C4-2B (cell line): ENCODE measurements around the gene ARHGAP15.

Experiments used
- H3K27ac ChIP-seq: fragments of 450-650 bp; 2 replicates; pipeline ENCODE4 v1.5.1; 2017
- CTCF ChIP-seq: fragments of 450-650 bp; conservative IDR thresholded peaks from 2 replicates; pipeline ENCODE4 v1.5.1; 2017; ENCODE audit warnings: mild to moderate bottlenecking
- ZFX ChIP-seq: fragments of 450-650 bp; IDR thresholded peaks from 2 replicates; pipeline ENCODE4 v1.6.1; 2017

ARHGAP15 gene

DNA sequence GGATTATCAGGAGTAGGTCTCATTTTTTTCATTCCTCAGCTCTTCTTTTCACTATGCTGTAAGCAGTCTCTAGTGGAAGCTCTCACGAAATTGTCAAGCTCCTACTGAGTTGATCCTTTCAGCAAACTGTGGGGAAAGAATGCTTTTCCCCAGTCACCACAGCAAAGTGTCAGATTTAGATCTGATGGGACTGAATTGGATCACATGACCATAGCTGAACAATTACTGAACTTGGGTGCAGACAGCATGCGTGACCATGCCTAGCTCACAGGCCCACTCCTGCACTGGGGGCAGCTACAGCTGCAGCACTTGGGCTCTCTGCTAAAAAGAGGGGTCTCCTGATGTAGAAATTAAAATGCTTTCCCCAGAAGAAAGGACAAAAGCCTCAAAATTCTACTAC is 3.1 kb downstream of the ARHGAP15 start:
- no peak overlapping the region for H3K27ac ChIP-seq
- TF ChIP-seq CTCF (no peak), ZFX (no peak)

- H3K27ac ChIP-seq = no peak overlapping the region
- no peak for TF ChIP-seq CTCF
- TF ChIP-seq ZFX = no peak
Measured at GRCh38 chr2:143133783-143134182, 4.6 kb downstream of the ARHGAP15 start.

DNA sequence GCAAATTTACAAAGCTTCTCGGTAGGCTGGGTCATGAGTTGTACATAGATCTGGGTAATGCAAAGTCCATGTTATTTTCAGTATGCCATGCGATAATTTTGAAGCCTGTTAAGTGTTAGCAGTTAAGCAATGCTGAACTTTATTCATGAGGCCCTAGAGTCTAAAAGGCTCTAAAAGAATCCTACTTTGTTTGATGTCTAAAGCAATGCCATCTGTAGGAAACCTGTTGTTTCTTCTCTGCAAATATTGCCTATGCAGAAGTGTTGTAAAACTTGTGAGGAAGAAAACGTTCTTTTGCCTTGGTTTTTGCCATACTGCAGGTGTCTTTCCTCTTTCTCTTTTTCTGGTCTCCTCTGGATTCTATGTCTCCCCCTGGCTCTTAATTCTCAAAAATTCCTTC is 9.1 kb downstream of the ARHGAP15 start:
- H3K27ac ChIP-seq = no peak overlapping the region

DNA sequence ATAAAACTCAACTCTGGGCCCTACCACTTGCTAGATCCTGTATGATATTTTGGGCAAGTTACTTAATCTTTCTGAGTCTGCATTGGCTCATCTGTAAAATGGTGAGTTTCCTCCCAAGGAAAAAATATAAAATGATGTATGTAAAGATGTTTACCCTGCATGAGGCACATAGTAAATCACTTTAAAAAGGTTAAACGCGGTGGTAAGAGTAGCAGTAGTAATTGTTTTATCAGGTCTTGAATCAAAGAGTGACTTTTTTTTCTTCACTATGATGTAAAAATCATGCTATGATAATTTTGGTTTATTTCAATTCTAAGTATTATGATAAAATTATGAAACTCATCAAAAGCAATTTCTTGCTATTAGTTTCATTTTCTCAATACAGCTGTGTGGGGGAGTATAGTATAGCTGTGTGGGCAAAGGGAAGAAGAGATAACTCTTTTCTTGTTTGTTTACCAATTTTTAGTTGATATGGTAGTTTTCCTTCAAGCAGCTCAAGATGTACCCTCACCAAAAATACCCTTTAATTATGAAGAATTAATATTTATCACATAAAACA is 10.7 kb downstream of the ARHGAP15 start:
- H3K27ac ChIP-seq = no peak overlapping the region
- TF ChIP-seq CTCF (no peak), ZFX (no peak)

More for the DNA sequence above, 9.1 kb downstream of the ARHGAP15 start:
- TF ChIP-seq ZFX = no peak
- no peak for TF ChIP-seq CTCF

DNA sequence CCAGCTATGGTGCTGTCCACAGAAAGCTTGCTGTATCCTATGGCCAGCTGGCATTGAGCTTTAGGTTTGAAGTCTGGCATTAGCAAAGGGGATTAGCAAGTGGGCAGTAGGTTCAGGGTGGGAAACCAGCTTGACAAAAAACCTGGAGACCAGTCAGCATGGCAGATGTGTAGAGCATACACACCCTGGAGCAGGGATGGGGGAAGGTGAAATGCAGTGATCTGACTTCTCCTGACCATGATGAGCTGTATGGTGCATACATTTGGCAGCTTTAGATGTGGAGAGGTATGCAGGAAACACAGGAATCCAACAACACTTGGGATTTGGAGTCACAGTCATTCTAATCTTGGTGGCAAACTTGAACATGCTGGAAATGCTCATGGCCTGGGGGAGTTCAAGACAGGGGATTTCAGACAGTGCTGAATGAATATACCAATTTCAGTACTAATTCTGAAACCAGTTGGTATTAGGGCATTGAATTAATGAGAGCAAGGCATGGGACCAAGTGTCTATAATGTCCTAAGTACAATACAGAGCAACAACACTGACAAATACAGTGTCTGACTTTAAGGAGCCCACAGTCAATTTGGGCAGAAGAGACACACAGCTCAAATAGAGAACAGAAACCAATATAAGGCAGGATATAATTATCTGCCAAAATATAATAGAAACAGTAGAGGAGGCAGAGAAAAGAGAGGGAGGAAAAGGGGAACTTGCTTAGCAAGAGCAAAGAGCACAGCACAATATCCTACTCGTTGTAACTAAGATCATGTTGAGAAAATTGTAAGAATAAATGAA is 11.8 kb downstream of the ARHGAP15 start:
- TF ChIP-seq ZFX (no peak), CTCF (no peak)
- no peak overlapping the region for H3K27ac ChIP-seq

- no peak overlapping the region for H3K27ac ChIP-seq
- TF ChIP-seq CTCF = no peak
- no peak for TF ChIP-seq ZFX
Measured at GRCh38 chr2:143142598-143142997, 13.4 kb downstream of the ARHGAP15 start.

- no peak for TF ChIP-seq CTCF
- no peak for TF ChIP-seq ZFX
- H3K27ac ChIP-seq = no peak overlapping the region
Measured at GRCh38 chr2:143144813-143145455, 15.7 kb downstream of the ARHGAP15 start.
